Trophoblast cell (in vitro differentiated cells and primary cell): ENCODE data around the gene B3GAT1.

Source experiments
- DNase-seq, 2 donors: peaks; one replicate each; pipeline ENCODE4 v3.0.0-alpha.2; 2016
- H2AFZ ChIP-seq: 2 replicates; pipeline ENCODE4 v1.6.1; 2013; ENCODE audit warnings: low read length, moderate library complexity, mild to moderate bottlenecking; ENCODE audit not compliant: insufficient read depth, poor library complexity
- H2AK5ac ChIP-seq: 2 replicates; pipeline ENCODE4 v1.6.1; 2013; ENCODE audit warnings: mild to moderate bottlenecking, low read length
- H2BK120ac ChIP-seq: 2 replicates; pipeline ENCODE4 v1.6.1; 2013; ENCODE audit warnings: low read length, mild to moderate bottlenecking, moderate library complexity; ENCODE audit not compliant: insufficient read depth, poor library complexity
- H2BK12ac ChIP-seq: 2 replicates; pipeline ENCODE4 v1.6.1; 2013; ENCODE audit warnings: mild to moderate bottlenecking, low read length, moderate library complexity
- H2BK5ac ChIP-seq: 2 replicates; pipeline ENCODE4 v1.6.1; 2013; ENCODE audit warnings: low read length, low read depth, moderate library complexity, mild to moderate bottlenecking; ENCODE audit not compliant: poor library complexity
- H3K14ac ChIP-seq: 2 replicates; pipeline ENCODE4 v1.6.1; 2013; ENCODE audit warnings: mild to moderate bottlenecking, low read length
- H3K18ac ChIP-seq: 2 replicates; pipeline ENCODE4 v1.6.1; 2013; ENCODE audit warnings: mild to moderate bottlenecking, low read length
- H3K23ac ChIP-seq: 2 replicates; pipeline ENCODE4 v1.6.1; 2013; ENCODE audit warnings: low read length
- H3K27ac ChIP-seq: 2 replicates; pipeline ENCODE4 v1.5.1; 2013; ENCODE audit warnings: low read depth, mild to moderate bottlenecking, inconsistent platforms, low read length, moderate library complexity
- H3K27me3 ChIP-seq: 2 replicates; pipeline ENCODE4 v1.6.1; 2013; ENCODE audit warnings: inconsistent platforms, mild to moderate bottlenecking, low read length, moderate library complexity; ENCODE audit not compliant: insufficient read depth
- H3K36me3 ChIP-seq, 2 experiments: 1 replicate in 1 of 2; 2 replicates in 1 of 2; pipeline ENCODE4 v1.6.1; 2013; ENCODE audit warnings: low read length in 2 of 2, mild to moderate bottlenecking in 2 of 2, moderate library complexity in 1 of 2; ENCODE audit not compliant: insufficient read depth in 2 of 2, control insufficient read depth in 1 of 2
- H3K4ac ChIP-seq: 2 replicates; pipeline ENCODE4 v1.6.1; 2013; ENCODE audit warnings: low read depth, mild to moderate bottlenecking, low read length, moderate library complexity
- H3K4me1 ChIP-seq, 2 experiments: 1 replicate in 1 of 2; 2 replicates in 1 of 2; pipeline ENCODE4 v1.6.1; 2013; ENCODE audit warnings: low read length in 2 of 2, mild to moderate bottlenecking in 2 of 2, moderate library complexity in 1 of 2; ENCODE audit not compliant: insufficient read depth in 2 of 2, control insufficient read depth in 1 of 2
- H3K4me2 ChIP-seq: 2 replicates; pipeline ENCODE4 v1.6.1; 2013; ENCODE audit warnings: inconsistent platforms, mild to moderate bottlenecking, low read length, moderate library complexity
- H3K4me3 ChIP-seq: 2 replicates; pipeline ENCODE4 v1.5.1; 2013; ENCODE audit warnings: mild to moderate bottlenecking, low read depth, low read length, inconsistent platforms
- H3K79me1 ChIP-seq: one replicate; pipeline ENCODE4 v1.6.1; 2013; ENCODE audit warnings: low read length
- H3K79me2 ChIP-seq: 2 replicates; pipeline ENCODE4 v1.6.1; 2013; ENCODE audit warnings: low read length, mild to moderate bottlenecking; ENCODE audit not compliant: control insufficient read depth, insufficient read depth, poor library complexity
- H3K9ac ChIP-seq: 2 replicates; pipeline ENCODE4 v1.6.1; 2013; ENCODE audit warnings: mild to moderate bottlenecking, low read length
- H3K9me3 ChIP-seq: 2 replicates; pipeline ENCODE4 v1.6.1; 2013; ENCODE audit warnings: low read depth, mild to moderate bottlenecking, control low read depth, inconsistent platforms, low read length; ENCODE audit not compliant: insufficient read depth
- H4K12ac ChIP-seq: 2 replicates; pipeline ENCODE4 v1.6.1; 2013; ENCODE audit warnings: low read depth, mild to moderate bottlenecking, low read length, moderate library complexity
- H4K8ac ChIP-seq: 2 replicates; pipeline ENCODE4 v1.6.1; 2013; ENCODE audit warnings: low read depth, mild to moderate bottlenecking, low read length, moderate library complexity
- H4K91ac ChIP-seq: one replicate; pipeline ENCODE4 v1.6.1; 2013; ENCODE audit warnings: low read depth, mild to moderate bottlenecking, low read length, moderate library complexity
- whole genome bisulfite sequencing: extraction: QIAGEN DNeasy Blood & Tissue Kit; methylation state at CpG from one replicate; pipeline ENCODE4 v1.1.7; 2013; ENCODE audit warnings: missing lambda C conversion rate; ENCODE audit not compliant: insufficient read length, insufficient coverage; ENCODE audit errors: extremely low coverage; 5-methylcytosine and 5-hydroxymethylcytosine counted together

Gene B3GAT1

GRCh38 chr11:134392953-134393615 is 19.0 kb downstream of the B3GAT1 start:
- no peaks in the 10 kb centered on the region for H3K9me3 ChIP-seq
- H2AFZ ChIP-seq = no peak overlapping the region
- H3K4ac ChIP-seq = no peak overlapping the region
- no peak overlapping the region for H4K12ac ChIP-seq
- no peak overlapping the region for H3K14ac ChIP-seq
- H2AK5ac ChIP-seq = no peak overlapping the region
- no peak overlapping the region for H2BK12ac ChIP-seq
- H3K4me1 ChIP-seq = no peaks in the 10 kb centered on the region
- no peak overlapping the region for H3K18ac ChIP-seq
- H3K79me1 ChIP-seq = no peaks in the 10 kb centered on the region
- H3K36me3 ChIP-seq = no peaks in the 10 kb centered on the region
- H3K9ac ChIP-seq = no peak overlapping the region
- H3K23ac ChIP-seq = no peak overlapping the region
- no CpG with 5 or more reads among the region's 21 CpGs for WGBS
- no peak overlapping the region for H3K4me2 ChIP-seq
- no peak overlapping the region for H3K4me3 ChIP-seq
- no peak overlapping the region for H2BK120ac ChIP-seq
- H3K27me3 ChIP-seq = no peaks in the 10 kb centered on the region
- no peaks in the 10 kb centered on the region for H3K79me2 ChIP-seq
- no peak overlapping the region for H2BK5ac ChIP-seq
- no peak overlapping the region for H4K91ac ChIP-seq
- no peak overlapping the region for H3K27ac ChIP-seq
- DNase-seq = peak; percentile 3 to 56
- no peak overlapping the region for H4K8ac ChIP-seq

GRCh38 chr11:134391656-134392055 is 20.4 kb downstream of the B3GAT1 start:
- Histone ChIP-seq H3K27me3 (no peaks in the 10 kb centered on the region), H2BK5ac (no peak overlapping the region), H4K91ac (no peak overlapping the region), H3K9ac (no peak overlapping the region), H4K8ac (no peak overlapping the region), H2AK5ac (no peak overlapping the region), H3K14ac (no peak overlapping the region), H2BK120ac (no peak overlapping the region), H3K4me3 (no peak overlapping the region), H3K79me2 (no peaks in the 10 kb centered on the region), H3K4ac (no peak overlapping the region), H3K36me3 (no peaks in the 10 kb centered on the region), H3K9me3 (peaks cover 2% of the 10 kb centered on the region), H3K4me1 (no peaks in the 10 kb centered on the region), H3K4me2 (no peak overlapping the region), H2BK12ac (no peak overlapping the region), H3K23ac (no peak overlapping the region), H3K27ac (no peak overlapping the region), H2AFZ (no peak overlapping the region), H4K12ac (no peak overlapping the region), H3K18ac (no peak overlapping the region), H3K79me1 (no peaks in the 10 kb centered on the region)
- no CpG with 5 or more reads among the region's 13 CpGs for WGBS
- no peak for DNase-seq

- Histone ChIP-seq H4K8ac (no peak overlapping the region), H2BK5ac (no peak overlapping the region), H3K14ac (no peak overlapping the region), H3K27ac (no peak overlapping the region), H2BK120ac (no peak overlapping the region), H3K79me1 (no peaks in the 10 kb centered on the region), H4K12ac (no peak overlapping the region), H3K23ac (no peak overlapping the region), H3K9me3 (peaks cover 2% of the 10 kb centered on the region), H3K27me3 (no peaks in the 10 kb centered on the region), H3K18ac (no peak overlapping the region), H2AFZ (no peak overlapping the region), H3K36me3 (no peaks in the 10 kb centered on the region), H3K4me1 (no peaks in the 10 kb centered on the region), H3K4me3 (no peak overlapping the region), H2BK12ac (no peak overlapping the region), H3K79me2 (no peaks in the 10 kb centered on the region), H3K9ac (no peak overlapping the region), H3K4ac (no peak overlapping the region), H4K91ac (no peak overlapping the region), H3K4me2 (no peak overlapping the region), H2AK5ac (no peak overlapping the region)
- no peak for DNase-seq
- WGBS = no CpG with 5 or more reads among the region's 15 CpGs
Measured at GRCh38 chr11:134390706-134391569, 21.1 kb downstream of the B3GAT1 start.

DNA sequence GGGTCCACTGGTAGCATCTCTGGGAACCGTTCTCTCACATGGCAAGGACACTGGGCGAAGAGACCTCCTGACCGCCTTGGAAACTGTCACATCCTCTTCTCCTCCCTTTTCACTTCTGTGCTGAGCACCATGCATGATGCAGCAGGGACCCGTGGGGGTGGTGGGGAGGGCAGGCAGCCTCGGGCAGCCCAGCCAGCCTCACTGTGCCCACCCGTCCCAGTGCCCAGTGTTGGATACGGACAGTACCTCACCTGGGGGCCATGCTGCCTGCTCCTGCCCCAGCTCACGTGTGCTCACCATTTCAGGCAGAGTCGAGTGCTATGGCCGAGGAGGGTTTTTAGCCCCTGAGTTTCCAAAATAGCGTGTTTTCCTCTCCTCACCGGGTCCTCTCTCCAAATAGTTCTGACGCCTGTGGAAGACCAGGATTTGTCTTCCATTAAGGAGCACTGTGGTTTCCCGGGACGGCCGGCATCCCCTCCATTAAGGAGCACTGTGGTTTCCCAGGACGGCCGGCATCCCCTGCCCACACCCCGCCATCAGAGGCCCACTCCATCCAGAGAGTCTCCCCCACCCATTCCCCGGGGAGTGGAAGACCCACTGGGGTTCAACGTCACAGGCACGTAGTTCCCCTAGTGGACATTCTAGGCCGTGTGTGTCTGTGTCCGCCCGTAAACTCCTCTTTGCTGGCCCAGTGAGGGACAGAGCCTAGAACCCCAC is 22.4 kb downstream of the B3GAT1 start:
- Histone ChIP-seq H4K12ac (no peak overlapping the region), H3K36me3 (no peaks in the 10 kb centered on the region), H3K4me2 (no peak overlapping the region), H3K4me3 (no peak overlapping the region), H3K27ac (no peak overlapping the region), H3K23ac (no peak overlapping the region), H4K8ac (no peak overlapping the region), H3K18ac (no peak overlapping the region), H2BK5ac (no peak overlapping the region), H2BK12ac (no peak overlapping the region), H3K4ac (no peak overlapping the region), H2BK120ac (no peak overlapping the region), H3K9me3 (peaks cover 2% of the 10 kb centered on the region), H2AFZ (no peak overlapping the region), H4K91ac (no peak overlapping the region), H3K79me2 (no peaks in the 10 kb centered on the region), H3K14ac (no peak overlapping the region), H2AK5ac (no peak overlapping the region), H3K9ac (no peak overlapping the region), H3K27me3 (no peaks in the 10 kb centered on the region), H3K4me1 (no peaks in the 10 kb centered on the region), H3K79me1 (no peaks in the 10 kb centered on the region)
- DNase-seq = no peak
- no CpG with 5 or more reads among the region's 25 CpGs for WGBS
